HG03378 (cell line): ENCODE results near the gene P2RX2.

Experiments used
- ATAC-seq: cut with Tn5 transposase; IDR thresholded peaks from one replicate; pipeline ENCODE4 v1.9.1; 2021; ENCODE audit warnings: mild to moderate bottlenecking, moderate library complexity; ENCODE audit not compliant: unreplicated experiment

Gene P2RX2

GRCh38 chr12:132619386-132620112 lies 973 bp downstream of the P2RX2 start:
- ATAC-seq = no peak

- no peak for ATAC-seq
Observed at GRCh38 chr12:132620113-132620898, 1.7 kb downstream of the P2RX2 start.

GRCh38 chr12:132620899-132621656 lies 2.5 kb downstream of the P2RX2 start:
- ATAC-seq = no peak

- no peak for ATAC-seq
Observed at GRCh38 chr12:132621657-132622435, 3.3 kb downstream of the P2RX2 start.

GRCh38 chr12:132622437-132623071 lies 4.0 kb downstream of the P2RX2 start:
- no peak for ATAC-seq

- ATAC-seq = no peak
Observed at GRCh38 chr12:132623072-132623869, 4.7 kb downstream of the P2RX2 start.

- no peak for ATAC-seq
Observed at GRCh38 chr12:132624186-132624855, 5.7 kb downstream of the P2RX2 start.

GRCh38 chr12:132624910-132625630 lies 6.5 kb downstream of the P2RX2 start:
- no peak for ATAC-seq

- no peak for ATAC-seq
Observed at GRCh38 chr12:132625731-132626430, 7.3 kb downstream of the P2RX2 start.

GRCh38 chr12:132629330-132629729 lies 10.8 kb downstream of the P2RX2 start:
- ATAC-seq = no peak

GRCh38 chr12:132630672-132631071 lies 12.1 kb downstream of the P2RX2 start:
- ATAC-seq = no peak

- no peak for ATAC-seq
Observed at GRCh38 chr12:132631666-132632065, 13.1 kb downstream of the P2RX2 start.

- no peak for ATAC-seq
Observed at GRCh38 chr12:132632521-132633228, 14.1 kb downstream of the P2RX2 start.

GRCh38 chr12:132633398-132633797 lies 14.8 kb downstream of the P2RX2 start:
- ATAC-seq = no peak

GRCh38 chr12:132633901-132634300 lies 15.3 kb downstream of the P2RX2 start:
- no peak for ATAC-seq

- ATAC-seq = no peak
Observed at GRCh38 chr12:132634411-132634990, 15.9 kb downstream of the P2RX2 start.
